Sigmoid colon (tissue), 4 donors: Measurements from ENCODE around the gene LECT2.

Experiments used
- EP300 ChIP-seq, 4 donors: sonication (generic); formaldehyde crosslinking; IDR thresholded peaks; one replicate each; pipeline ENCODE4 v1.6.1; 2017; ENCODE audit warnings: antibody characterized with exemption in 4 of 4
- POLR2AphosphoS5 ChIP-seq, 4 donors: sonication (generic); formaldehyde crosslinking; IDR thresholded peaks; one replicate each; pipeline ENCODE4 v1.6.1; 2017; ENCODE audit warnings: antibody characterized with exemption in 4 of 4
- TF ChIP-seq, protein P1 (sequence below), 4 experiments: fragments of 450-650 bp in 3 of 4; fragments of 200-600 bp in 1 of 4; IDR thresholded peaks; one replicate each; pipeline ENCODE4 v1.5.1; 2016 to 2019; ENCODE audit warnings: antibody characterized with exemption in 4 of 4, mild to moderate bottlenecking in 3 of 4, moderate library complexity in 2 of 4

DNA sequence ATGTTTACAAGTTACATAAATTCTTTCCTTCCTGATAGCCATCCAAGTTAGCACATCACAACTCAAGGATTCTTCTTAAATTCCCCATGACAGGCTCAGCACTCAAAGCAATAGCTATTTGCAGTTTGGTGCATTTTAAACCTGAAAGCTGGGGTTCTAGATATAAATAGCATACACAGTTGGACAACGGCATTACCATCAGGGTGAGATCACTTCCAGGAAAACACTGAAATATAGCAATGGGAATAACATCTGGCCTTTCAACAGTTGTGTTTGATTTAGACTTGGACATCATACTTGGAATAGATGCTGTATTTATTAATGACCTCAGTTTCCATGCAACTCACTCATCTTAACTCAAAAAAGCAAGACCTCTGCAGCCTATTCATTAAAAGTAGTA lies 24.7 kb upstream of the LECT2 start:
- TF ChIP-seq, protein P1, sequence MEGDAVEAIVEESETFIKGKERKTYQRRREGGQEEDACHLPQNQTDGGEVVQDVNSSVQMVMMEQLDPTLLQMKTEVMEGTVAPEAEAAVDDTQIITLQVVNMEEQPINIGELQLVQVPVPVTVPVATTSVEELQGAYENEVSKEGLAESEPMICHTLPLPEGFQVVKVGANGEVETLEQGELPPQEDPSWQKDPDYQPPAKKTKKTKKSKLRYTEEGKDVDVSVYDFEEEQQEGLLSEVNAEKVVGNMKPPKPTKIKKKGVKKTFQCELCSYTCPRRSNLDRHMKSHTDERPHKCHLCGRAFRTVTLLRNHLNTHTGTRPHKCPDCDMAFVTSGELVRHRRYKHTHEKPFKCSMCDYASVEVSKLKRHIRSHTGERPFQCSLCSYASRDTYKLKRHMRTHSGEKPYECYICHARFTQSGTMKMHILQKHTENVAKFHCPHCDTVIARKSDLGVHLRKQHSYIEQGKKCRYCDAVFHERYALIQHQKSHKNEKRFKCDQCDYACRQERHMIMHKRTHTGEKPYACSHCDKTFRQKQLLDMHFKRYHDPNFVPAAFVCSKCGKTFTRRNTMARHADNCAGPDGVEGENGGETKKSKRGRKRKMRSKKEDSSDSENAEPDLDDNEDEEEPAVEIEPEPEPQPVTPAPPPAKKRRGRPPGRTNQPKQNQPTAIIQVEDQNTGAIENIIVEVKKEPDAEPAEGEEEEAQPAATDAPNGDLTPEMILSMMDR (IDR thresholded peaks at IDR 0.05): no peak
- TF ChIP-seq EP300 (IDR thresholded peaks at IDR 0.05): no peak
- peak in 2 of 4 donors; percentile 11 to 58 for TF ChIP-seq POLR2AphosphoS5 (IDR thresholded peaks at IDR 0.05)
